HG03159 (cell line): ENCODE measurements around the gene NTF3.

Experiments used
- ATAC-seq: cut with Tn5 transposase; IDR thresholded peaks from one replicate; pipeline ENCODE4 v1.9.1; 2021; ENCODE audit warnings: mild to moderate bottlenecking, moderate library complexity; ENCODE audit not compliant: unreplicated experiment

The NTF3 gene

DNA sequence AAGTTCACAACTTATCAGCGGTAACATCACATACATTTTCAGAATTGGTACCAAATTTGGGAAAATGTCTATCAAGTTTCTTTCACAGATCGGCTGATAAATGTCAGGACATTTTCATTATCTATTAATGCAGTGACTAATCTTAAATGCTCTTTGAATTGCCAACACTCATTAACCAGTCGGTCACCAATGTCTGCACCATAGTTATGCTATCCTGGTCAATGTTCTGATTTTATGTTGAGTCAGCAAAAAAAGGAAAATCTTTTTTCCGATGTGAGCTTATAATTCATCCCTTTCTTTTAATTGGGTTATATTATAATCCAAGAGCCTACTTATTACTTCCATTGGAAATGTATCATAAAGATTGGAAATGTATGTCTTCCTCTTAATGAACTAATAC lies 77.2 kb downstream of the NTF3 start:
- ATAC-seq = no peak

DNA sequence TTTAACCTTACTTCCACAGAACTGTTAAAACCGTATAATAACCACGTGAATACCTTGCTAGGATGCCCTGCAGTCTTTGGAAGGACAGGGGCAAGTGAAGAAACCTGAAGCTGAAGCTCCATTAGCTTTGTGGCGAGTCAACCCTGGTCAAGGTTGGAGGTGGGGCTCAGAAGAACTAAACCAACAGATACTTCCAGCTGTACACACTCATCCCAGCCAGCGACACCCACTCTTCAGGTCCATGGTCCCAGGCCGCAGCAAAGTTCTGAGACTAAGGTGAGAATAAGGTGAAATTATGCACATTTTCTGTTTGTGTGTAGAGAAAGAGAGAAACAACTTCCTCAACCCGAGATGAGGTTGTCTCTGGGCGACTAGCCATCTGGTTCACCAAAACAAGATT lies 77.6 kb downstream of the NTF3 start:
- no peak for ATAC-seq

DNA sequence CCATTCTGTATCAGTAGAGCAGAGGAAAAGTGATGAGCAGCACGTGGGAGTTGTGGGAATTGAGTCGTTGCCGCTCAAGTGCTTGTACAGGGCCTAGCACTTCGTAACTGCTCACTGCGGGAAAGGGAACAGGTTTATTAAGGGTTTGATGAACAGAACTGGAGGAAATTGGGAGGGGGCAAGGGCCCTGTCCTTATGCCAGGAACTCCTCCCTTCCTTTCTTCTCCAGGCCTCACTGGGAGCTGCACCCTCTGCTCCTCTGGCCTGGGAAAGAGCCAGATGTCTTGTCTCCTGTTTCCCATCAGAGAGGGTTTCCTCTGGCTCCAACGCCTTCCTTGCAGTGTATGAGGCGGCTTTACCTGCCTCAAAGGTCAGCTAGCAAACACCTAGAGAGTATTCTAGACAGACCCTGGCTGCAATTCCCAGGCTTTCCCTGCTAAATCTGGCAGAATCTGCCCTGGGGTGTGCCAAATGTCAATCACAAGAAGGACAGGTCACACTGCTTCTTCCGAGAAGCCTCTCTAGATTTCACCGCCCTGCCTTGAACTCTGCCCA lies 78.4 kb downstream of the NTF3 start:
- ATAC-seq = no peak

DNA sequence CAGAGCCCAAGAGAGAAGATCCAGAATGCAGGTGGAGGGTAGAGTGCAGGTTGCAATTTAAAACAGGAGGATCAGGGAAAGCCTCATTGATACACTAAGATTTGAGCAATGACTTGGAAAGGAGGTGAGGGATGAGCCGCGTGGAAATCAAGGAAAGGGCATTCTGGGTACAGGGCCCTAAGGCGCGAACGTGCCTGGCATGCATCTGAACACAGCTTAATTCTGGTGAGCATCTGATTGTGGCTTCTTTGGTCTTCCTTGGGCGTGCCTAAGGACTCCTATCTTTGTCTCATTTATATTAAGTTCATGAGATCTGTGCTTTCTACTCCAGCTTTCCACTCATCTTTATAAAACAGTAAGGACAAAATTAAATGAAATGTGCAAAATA lies 79.3 kb downstream of the NTF3 start:
- no peak for ATAC-seq

DNA sequence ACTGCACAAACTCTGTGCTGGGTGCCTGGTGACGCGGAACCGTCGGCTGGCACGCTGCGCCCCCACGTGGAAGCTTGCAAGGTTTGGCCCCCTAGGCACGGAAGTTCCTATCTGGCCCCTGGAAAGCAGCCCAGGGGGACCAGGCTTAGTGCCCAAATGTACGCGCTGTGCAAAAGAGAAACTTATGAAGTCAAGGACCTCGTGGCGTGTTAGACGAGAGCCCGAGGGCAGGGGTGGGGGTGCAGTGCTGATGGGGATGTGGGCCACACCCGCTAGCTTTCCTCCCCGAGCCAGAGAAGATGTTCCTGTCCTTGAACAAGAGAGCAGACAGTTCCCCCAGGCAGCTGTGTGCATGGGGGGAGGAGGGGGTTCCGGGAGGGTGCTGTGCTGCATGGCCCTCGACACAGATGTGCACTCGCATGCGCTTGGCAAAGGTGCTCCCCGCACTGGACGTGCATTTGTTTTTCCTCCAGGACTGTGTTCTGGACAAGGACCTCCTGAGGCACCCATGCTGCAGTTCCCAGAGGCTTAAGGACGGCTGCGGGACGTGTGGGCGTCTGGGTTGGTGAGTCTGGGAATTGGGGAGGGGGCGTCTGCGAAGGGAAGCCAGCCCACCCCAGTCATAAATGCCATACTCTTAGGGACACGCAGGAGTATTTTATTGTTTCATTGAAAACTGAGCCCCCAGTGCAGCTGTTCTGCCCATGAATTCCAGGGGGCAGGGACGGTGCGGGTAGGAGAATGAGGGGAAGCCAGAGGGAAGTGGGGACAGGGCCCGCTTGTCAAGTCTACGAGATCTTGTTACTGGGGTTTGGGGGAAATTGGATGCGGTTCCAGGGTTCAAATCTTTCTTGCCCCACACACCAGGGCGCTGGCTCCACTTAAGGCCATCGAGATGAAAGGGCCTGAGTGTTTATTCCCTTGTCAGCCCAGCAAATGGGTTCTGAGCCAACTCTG lies 80.0 kb downstream of the NTF3 start:
- no peak for ATAC-seq

DNA sequence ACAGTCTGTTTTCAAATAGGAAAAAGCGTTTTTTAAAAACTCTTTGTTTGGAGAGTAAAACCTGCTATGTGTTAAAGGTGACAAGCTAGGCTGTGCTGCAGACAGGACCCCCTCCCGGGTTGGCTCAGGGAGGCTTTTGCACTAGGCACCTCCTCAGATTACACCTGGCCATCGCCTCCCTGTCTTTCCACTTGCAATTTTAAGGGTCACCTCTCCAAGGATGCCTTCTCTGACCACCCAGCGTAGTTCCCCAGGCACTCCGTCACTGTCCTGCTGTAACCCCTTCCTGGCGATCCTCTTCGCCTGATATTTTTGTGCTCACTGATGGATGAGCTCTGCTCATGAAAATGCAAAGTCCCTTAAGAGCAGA lies 80.7 kb downstream of the NTF3 start:
- ATAC-seq = no peak

DNA sequence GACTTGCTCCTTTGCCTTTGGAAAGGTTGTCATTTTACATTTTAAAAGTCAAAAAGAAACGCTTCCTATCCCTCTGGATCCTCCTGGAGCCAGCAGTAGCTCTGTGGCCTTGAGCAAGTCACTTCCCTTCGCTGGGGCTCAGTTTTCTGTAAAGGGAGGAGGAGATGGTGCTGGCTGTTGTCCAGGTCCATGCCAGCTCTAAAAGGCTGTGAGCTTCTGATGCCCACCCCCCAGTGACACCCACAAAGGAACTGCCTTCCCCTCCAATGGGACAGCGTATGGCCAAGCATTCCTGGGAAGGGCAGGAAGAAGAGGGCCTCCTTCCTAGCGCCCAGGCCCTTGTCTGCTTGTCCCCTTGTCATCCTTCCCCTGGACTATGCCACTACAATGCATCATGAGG lies 81.5 kb downstream of the NTF3 start:
- ATAC-seq = no peak

DNA sequence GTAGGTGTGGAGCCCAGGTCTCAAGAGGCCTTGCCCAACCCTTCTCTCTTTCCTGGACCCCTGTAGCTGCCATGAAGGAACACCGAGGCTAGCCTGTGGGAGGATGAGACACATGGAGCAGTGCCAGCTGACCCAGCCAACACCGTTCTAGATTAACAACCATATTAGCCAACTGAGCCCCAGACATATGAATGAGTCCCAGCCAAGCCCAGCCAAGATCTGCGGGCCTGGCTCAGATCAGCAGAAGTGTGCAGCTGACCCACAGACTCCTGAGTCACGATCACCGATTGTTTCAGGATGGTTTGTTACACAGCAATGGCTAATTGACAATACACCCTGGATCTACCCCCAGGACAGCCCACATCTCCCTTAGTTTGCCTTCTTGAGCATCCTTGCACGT lies 82.1 kb downstream of the NTF3 start:
- ATAC-seq = no peak

DNA sequence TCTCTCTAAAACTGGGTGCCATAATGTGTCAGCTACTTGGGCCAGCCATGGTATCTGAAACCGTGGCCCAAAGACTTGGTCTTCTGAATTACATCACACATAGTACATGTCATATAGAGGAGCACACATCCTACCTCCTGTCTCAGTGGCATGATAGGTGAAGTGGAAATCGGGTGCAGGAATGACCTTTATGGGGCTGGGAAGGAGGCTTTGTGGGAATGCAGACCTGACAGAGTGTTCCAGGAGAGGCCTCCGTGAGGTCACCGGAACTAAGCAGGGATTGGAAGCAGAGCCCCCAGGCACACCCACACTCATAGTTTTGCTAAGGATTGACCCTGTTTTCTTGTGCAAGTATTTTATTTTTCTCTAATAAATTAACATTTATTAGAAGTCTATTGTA lies 82.6 kb downstream of the NTF3 start:
- ATAC-seq = no peak

DNA sequence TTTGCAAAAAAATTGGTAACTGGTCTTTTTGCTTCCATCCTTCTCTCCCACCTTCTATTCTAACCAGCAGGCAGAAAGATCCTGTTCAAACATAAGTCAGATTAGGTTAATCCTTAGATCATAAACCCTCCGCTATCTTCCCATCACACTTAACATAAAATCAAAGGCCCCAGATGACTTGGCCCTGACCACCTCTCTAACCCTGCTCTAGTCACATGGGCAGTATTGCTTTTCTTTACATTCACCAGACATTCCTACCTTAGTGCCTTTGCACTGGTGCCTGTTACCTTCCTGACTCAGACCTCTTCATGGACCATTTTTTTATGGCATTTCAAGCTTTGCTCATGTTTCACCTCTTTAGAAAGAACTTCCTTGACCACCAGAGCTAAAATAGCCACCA lies 83.5 kb downstream of the NTF3 start:
- no peak for ATAC-seq

DNA sequence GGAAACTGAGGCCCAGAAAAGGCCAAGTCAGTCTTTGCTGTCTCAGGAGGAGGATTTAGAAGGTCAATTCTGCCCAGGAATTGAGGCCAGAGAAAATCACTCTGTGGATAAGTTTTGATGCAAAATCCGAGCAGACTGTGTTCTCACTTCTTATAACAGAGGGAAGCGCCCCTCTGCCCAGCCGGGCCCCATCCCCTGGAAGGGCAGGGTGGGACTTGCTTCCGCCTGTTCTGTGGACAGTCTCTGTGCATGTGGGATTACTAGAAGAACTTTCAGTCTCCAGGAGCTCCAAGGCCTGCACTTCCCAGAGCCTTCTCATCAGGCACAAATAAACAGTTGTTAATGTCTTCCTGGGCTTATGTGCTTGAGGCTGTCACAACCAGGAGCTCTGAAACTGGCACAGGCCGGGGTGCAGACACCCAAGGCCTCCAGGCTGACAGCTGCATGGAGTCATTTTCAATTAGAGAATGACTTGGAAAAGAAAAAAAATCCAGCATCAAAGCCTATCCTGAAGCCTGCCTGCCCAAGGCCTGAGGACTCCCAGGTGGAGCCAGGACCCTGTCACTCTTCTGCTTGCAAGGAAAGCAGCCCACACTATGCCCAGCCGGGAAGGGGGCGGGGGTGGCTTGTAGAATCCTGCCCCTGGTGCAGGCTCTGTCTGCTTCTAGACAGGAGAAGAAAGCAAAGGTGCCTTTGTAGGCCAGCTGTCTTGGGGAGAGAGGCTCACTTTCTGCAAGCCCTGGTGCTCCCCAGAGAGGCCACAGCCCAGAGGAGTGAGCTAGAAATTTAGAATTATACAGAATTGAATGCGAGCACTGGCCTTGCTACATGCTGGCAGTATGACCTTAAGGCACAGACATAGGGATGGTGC lies 84.7 kb downstream of the NTF3 start:
- no peak for ATAC-seq

DNA sequence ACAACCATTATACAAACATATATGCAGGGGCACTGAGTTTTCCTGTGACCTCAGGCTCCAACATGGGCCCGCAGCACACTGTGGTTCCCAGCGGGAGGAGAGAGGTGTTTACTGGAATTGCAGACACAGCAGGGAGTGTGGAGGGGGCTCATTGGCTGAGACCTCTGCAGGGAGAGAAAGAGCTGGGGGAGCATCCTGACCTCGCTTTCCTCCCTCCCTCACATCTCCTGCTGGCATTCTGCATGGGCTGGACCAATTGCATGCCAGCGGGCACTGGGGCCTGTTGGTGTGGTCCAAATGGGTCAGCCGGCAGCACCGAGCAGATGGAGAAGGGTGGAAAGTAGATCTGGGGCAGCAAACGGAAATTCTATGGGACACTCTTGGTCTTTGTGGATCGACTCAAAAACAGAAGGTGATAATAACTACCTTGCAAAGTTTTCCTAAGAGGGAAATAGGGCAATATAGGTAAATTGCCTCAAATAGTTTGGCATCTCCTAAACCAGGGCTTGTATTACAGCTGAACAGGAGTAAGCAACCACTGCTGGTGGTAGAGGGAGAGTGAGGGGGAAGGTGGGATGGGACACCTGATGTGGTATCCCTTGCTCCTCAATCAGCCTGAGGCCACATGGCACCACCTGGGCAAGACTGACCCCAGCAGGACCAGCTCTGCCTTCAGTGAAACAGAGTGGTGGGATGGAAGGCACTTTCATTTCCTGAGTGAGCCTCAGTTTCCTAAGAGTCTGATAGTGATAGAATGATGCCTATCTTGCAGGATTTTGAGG lies 86.9 kb downstream of the NTF3 start:
- ATAC-seq = no peak

DNA sequence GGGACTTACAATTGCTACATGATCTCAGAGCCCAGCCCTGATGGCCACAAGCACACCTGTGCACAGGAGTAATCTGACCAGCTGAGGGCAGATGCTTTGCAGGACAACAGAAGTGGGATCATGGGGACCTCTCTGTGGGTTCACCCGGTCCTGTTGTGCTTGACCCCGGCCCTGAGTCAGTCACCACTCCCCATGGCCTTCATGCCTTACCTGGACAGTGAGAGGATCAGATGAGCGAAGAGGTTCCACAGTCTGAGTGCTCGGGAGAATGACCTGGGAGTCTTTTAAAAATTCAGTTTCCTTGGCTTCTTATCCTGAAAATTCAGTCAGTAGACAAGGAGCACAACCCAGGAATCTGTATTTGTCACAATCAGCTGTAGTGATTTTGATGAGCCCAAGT lies 88.1 kb downstream of the NTF3 start:
- ATAC-seq = no peak

DNA sequence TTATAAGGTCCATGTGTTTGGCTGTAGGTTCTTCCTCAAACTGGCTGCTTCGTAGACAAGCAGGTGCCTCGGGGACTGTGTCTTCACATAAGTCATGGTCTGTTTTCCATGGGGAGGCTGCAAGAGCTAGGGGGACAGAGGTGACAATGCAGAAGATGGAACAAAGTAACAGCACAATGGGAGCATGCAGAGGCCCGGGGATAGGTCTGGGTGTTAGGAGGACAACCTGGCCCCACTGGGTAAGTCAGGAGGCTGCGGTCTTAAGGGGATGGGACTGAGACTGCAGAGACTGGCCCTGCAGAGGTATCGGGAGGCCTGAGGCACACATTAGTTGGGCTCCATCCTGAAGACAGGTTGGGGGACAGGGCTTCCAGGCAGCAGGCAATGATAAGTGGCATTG lies 88.9 kb downstream of the NTF3 start:
- ATAC-seq = no peak

DNA sequence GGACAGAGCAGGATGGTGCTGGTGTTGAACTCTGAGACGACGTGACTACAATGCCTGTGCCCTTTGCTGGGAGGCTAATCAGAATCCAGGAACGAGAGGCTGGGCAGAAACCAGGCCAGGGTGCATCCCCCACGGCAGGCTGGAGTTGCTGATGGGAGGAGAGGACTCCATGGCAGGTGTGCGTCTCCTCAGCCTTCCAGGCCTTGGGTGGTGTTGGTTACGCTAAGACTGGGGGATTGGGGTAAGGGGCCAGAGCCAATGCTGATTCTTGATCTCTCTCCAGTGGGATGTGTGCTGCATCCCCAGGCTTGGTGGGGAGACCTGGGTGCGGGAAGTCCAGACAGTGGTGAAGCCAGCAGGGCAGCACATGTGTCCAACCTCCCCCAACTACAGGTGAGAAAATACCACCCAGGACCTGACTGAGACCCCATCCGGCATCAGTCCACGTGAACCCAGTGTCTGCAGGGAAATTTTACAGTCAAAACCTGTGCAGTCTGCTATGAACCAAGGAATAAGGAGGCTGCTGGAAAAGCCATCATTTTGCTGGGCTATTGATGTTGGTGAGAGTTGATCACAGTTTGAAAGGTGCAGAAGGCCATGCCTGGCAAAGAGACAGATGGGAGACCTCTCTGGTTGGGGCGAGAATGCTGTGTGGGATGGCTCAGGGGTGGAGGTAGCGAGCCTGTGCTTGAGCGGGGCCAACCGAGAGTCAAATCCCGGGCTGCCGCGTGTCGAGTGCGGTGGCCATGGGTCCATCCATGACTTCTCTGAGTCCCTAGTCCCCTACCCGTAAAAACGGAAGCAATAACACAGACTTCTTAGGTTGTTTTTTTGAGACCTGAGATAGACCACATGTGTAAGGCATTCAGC lies 89.8 kb downstream of the NTF3 start:
- no peak for ATAC-seq

DNA sequence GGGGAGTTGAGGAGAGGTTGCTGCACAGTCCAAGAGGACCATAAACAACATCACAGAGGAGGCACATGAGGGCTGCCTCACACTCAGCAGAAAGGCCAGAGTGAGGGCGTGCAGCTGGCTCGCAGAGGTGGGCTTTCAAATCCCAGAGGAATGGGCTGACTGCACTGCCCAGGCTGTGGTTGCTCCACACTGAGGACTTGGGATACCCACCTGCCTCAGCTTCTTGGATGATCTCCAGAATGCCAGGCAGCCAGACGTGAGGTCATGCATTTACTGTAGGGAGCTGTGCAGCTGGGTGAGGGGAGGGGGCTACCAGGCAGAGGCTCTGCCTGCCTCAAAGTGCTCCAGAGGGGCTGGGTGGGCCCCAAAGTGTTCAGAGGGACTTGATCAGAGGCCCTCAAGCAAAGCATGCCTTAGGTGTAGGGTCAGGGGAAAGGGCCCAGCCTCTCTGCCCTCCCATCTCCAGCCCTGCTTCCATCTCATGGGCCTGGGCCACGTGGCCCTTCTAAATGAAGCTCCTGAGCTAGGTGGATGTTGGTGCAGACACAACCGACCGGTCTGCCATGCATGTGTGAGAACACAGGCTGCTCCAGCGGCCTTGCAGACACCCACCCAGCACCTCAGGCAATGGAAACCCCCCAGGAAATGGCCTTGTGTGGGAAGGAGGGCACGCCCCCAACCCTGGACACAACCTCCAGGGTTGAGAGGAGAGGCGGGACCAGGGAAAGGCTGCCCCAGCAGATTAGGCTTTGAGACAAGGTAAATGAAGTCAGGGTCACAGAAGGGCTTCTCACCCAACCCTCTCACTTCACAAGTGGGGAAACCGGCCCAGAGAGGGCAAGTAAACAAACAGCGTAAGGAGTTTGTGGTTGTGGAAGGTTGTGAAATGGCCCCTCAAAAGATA lies 90.8 kb downstream of the NTF3 start:
- ATAC-seq = no peak

DNA sequence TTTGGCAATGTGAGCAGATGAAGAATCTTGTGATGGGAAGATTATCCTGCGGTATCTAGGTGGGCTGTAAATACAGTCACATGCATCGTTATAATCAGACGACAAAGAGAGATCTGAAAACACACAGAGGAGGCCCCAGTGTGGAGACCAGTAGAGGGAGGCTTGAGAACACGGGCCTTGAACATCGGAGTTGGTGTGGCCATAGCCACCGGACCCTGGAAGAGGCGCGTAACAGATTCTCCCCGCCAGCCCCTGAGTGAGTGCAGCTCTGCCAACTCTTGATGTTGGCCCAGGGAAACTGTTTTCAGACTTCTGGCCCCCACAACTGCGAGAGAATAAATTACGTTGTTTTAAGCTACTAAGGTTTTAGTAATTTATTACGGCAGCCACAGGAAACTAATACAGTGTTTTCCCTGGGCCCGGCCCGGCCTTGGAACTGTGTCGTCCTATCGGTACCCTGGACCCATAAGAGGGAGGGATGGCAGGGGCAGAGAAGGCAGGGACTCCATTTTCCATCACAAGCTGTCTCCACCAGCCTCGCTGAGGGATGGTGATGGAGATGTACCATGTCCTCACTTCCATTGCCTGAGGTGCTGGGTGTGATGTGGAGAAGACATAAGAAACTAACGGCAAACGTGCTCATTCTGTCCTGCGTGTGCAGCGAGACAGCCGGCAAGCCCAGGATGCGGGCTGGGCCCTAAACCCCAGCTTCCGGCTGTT lies 91.6 kb downstream of the NTF3 start:
- ATAC-seq = no peak

DNA sequence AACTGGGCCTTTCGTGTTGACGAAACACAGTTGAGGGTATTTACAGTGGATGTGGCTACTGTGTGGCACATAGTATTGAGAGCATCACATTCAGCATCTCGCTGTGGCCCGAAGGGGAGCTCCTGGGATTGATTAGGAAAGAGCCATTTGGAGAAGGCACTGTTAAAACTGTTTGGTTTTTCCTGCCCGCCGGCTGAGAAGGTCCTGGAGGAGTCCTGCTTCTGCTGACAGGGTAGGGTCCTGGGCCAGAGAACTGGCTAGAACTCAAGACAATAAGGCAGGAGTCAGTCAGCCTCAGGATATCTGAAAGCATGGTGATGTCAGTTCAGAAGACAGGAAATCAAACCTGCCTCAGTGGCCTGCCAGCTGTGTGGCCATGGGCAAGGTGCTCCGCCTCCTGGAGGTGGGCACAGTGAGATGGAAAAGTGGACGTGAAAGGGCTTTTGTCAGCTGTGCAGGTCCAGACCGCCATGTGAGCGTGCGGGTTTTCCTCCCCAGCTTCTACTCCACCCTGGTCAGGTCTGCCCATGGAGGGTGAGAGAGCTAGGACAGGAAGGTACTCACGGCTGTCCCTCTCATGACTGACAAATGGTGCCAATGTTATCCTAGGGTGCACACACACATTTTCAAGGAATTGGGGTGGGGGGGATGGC lies 92.3 kb downstream of the NTF3 start:
- no peak for ATAC-seq
